Transverse colon (tissue), 3 donors: ENCODE results near the gene SLC37A1.

Experiments
- EP300 ChIP-seq: sonication (generic); formaldehyde crosslinking; IDR thresholded peaks from one replicate; pipeline ENCODE4 v1.6.1; 2017; ENCODE audit warnings: antibody characterized with exemption, low read depth
- TF ChIP-seq, protein P1 (sequence below), 5 experiments: fragments of 200-600 bp in 3 of 5; fragments of 450-650 bp in 2 of 5; sonication (generic) in 3 of 5; IDR thresholded peaks; 1 replicate in 2 of 5; 2 replicates in 3 of 5; pipeline ENCODE4 v1.5.1; 2016 to 2017; ENCODE audit warnings: antibody characterized with exemption in 5 of 5, inconsistent platforms in 3 of 5, mild to moderate bottlenecking in 2 of 5, moderate library complexity in 1 of 5

DNA sequence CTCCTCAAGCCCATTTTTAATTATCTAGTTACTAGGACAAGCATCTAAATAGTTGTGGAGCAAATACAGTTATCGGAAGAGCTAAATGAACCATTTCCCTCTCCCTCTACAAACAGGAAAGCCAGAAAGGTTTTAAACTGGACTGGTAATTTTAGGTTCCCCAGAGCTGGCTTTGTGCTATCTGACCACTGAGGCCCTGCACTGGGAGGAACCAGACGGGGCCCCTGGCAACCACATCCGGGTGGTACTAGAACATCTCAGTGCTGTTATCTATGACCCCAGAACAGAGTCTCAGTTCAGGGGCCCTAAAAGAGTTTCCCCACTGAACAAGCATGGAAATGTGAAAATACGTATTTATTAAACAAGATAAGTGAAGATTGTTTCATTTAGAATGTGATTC, 9.9 kb upstream of the SLC37A1 start:
- no peak for TF ChIP-seq EP300
- TF ChIP-seq, protein P1, sequence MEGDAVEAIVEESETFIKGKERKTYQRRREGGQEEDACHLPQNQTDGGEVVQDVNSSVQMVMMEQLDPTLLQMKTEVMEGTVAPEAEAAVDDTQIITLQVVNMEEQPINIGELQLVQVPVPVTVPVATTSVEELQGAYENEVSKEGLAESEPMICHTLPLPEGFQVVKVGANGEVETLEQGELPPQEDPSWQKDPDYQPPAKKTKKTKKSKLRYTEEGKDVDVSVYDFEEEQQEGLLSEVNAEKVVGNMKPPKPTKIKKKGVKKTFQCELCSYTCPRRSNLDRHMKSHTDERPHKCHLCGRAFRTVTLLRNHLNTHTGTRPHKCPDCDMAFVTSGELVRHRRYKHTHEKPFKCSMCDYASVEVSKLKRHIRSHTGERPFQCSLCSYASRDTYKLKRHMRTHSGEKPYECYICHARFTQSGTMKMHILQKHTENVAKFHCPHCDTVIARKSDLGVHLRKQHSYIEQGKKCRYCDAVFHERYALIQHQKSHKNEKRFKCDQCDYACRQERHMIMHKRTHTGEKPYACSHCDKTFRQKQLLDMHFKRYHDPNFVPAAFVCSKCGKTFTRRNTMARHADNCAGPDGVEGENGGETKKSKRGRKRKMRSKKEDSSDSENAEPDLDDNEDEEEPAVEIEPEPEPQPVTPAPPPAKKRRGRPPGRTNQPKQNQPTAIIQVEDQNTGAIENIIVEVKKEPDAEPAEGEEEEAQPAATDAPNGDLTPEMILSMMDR (IDR thresholded peaks at IDR 0.05): no peak
